ENCODE measurements around the gene RAB27B.

The RAB27B gene

GRCh38 chr18:54899500-54899899 is 71.2 kb downstream of the RAB27B start:
- TF ChIP-seq POLR2AphosphoS5 (IDR thresholded peaks at IDR 0.05; ENCODE audit: borderline replicate concordance, low read depth, low read length): no peak
- TF ChIP-seq EZH2 (IDR thresholded peaks at IDR 0.05): no peak
- no peak for TF ChIP-seq FOXP2 (optimal IDR thresholded peaks at IDR 0.05; ENCODE audit: control extremely low read depth, extremely low read length, insufficient read depth)
- Histone ChIP-seq H3K9me3 (ENCODE audit: low read depth, low read length) (no peaks in the 10 kb centered on the region), H3K36me3 (ENCODE audit: insufficient read depth, low read length) (no peaks in the 10 kb centered on the region), H3K9ac (ENCODE audit: insufficient read length) (no peak overlapping the region), H3K27ac (no peak overlapping the region), H3K4me3 (no peak overlapping the region)
- no peak for DNase-seq (ENCODE audit: low read depth, low spot score)

- DNase-seq (ENCODE audit: low read depth, low spot score): no peak
- H3K9ac ChIP-seq (ENCODE audit: insufficient read length): no peak overlapping the region
- H3K9me3 ChIP-seq (ENCODE audit: low read depth, low read length): no peaks in the 10 kb centered on the region
- H3K36me3 ChIP-seq (ENCODE audit: insufficient read depth, low read length): no peaks in the 10 kb centered on the region
- TF ChIP-seq POLR2AphosphoS5 (IDR thresholded peaks at IDR 0.05; ENCODE audit: borderline replicate concordance, low read depth, low read length): no peak
- TF ChIP-seq FOXP2 (optimal IDR thresholded peaks at IDR 0.05; ENCODE audit: control extremely low read depth, extremely low read length, insufficient read depth): no peak
- no peak for TF ChIP-seq EZH2 (IDR thresholded peaks at IDR 0.05)
- H3K27ac ChIP-seq: no peak overlapping the region
- H3K4me3 ChIP-seq: no peak overlapping the region
Measured at GRCh38 chr18:54900290-54900689, 72.0 kb downstream of the RAB27B start.

GRCh38 chr18:54904581-54904980 is 76.3 kb downstream of the RAB27B start:
- Histone ChIP-seq H3K4me3 (no peak overlapping the region), H3K9ac (ENCODE audit: insufficient read length) (no peak overlapping the region), H3K9me3 (ENCODE audit: low read depth, low read length) (no peaks in the 10 kb centered on the region), H3K36me3 (ENCODE audit: insufficient read depth, low read length) (no peaks in the 10 kb centered on the region), H3K27ac (no peak overlapping the region)
- DNase-seq (ENCODE audit: low read depth, low spot score): no peak
- TF ChIP-seq POLR2AphosphoS5 (IDR thresholded peaks at IDR 0.05; ENCODE audit: borderline replicate concordance, low read depth, low read length) (no peak), FOXP2 (optimal IDR thresholded peaks at IDR 0.05; ENCODE audit: control extremely low read depth, extremely low read length, insufficient read depth) (no peak)

- no peak for TF ChIP-seq EZH2 (IDR thresholded peaks at IDR 0.05)
- TF ChIP-seq FOXP2 (optimal IDR thresholded peaks at IDR 0.05; ENCODE audit: control extremely low read depth, extremely low read length, insufficient read depth): no peak
- no peak for TF ChIP-seq POLR2AphosphoS5 (IDR thresholded peaks at IDR 0.05; ENCODE audit: borderline replicate concordance, low read depth, low read length)
- H3K9me3 ChIP-seq (ENCODE audit: low read depth, low read length): no peaks in the 10 kb centered on the region
- no peak overlapping the region for H3K9ac ChIP-seq (ENCODE audit: insufficient read length)
- no peak overlapping the region for H3K27ac ChIP-seq
- no peak overlapping the region for H3K4me3 ChIP-seq
- DNase-seq (ENCODE audit: low read depth, low spot score): no peak
- H3K36me3 ChIP-seq (ENCODE audit: insufficient read depth, low read length): no peaks in the 10 kb centered on the region
Measured at GRCh38 chr18:54905629-54906028, 77.4 kb downstream of the RAB27B start.

- H3K9me3 ChIP-seq (ENCODE audit: low read depth, low read length): no peaks in the 10 kb centered on the region
- H3K9ac ChIP-seq (ENCODE audit: insufficient read length): no peak overlapping the region
- H3K4me3 ChIP-seq: no peak overlapping the region
- DNase-seq (ENCODE audit: low read depth, low spot score): no peak
- no peak for TF ChIP-seq FOXP2 (optimal IDR thresholded peaks at IDR 0.05; ENCODE audit: control extremely low read depth, extremely low read length, insufficient read depth)
- TF ChIP-seq POLR2AphosphoS5 (IDR thresholded peaks at IDR 0.05; ENCODE audit: borderline replicate concordance, low read depth, low read length): no peak
- no peak for TF ChIP-seq EZH2 (IDR thresholded peaks at IDR 0.05)
- no peak overlapping the region for H3K27ac ChIP-seq
- no peaks in the 10 kb centered on the region for H3K36me3 ChIP-seq (ENCODE audit: insufficient read depth, low read length)
Measured at GRCh38 chr18:54906331-54907185, 78.3 kb downstream of the RAB27B start.

- no peak overlapping the region for H3K27ac ChIP-seq
- no peak overlapping the region for H3K4me3 ChIP-seq
- no peaks in the 10 kb centered on the region for H3K9me3 ChIP-seq (ENCODE audit: low read depth, low read length)
- no peak overlapping the region for H3K9ac ChIP-seq (ENCODE audit: insufficient read length)
- DNase-seq (ENCODE audit: low read depth, low spot score): no peak
- H3K36me3 ChIP-seq (ENCODE audit: insufficient read depth, low read length): no peaks in the 10 kb centered on the region
- TF ChIP-seq EZH2 (IDR thresholded peaks at IDR 0.05): no peak
- no peak for TF ChIP-seq POLR2AphosphoS5 (IDR thresholded peaks at IDR 0.05; ENCODE audit: borderline replicate concordance, low read depth, low read length)
- TF ChIP-seq FOXP2 (optimal IDR thresholded peaks at IDR 0.05; ENCODE audit: control extremely low read depth, extremely low read length, insufficient read depth): no peak
Measured at GRCh38 chr18:54909538-54909937, 81.3 kb downstream of the RAB27B start.

GRCh38 chr18:54910161-54910919 is 82.1 kb downstream of the RAB27B start:
- H3K36me3 ChIP-seq (ENCODE audit: insufficient read depth, low read length): no peaks in the 10 kb centered on the region
- no peak overlapping the region for H3K4me3 ChIP-seq
- no peak for DNase-seq (ENCODE audit: low read depth, low spot score)
- H3K9ac ChIP-seq (ENCODE audit: insufficient read length): no peak overlapping the region
- no peak overlapping the region for H3K27ac ChIP-seq
- TF ChIP-seq FOXP2 (optimal IDR thresholded peaks at IDR 0.05; ENCODE audit: control extremely low read depth, extremely low read length, insufficient read depth) (no peak), POLR2AphosphoS5 (IDR thresholded peaks at IDR 0.05; ENCODE audit: borderline replicate concordance, low read depth, low read length) (no peak)
- no peaks in the 10 kb centered on the region for H3K9me3 ChIP-seq (ENCODE audit: low read depth, low read length)

GRCh38 chr18:54911551-54911950 is 83.3 kb downstream of the RAB27B start:
- Histone ChIP-seq H3K4me3 (no peak overlapping the region), H3K27ac (no peak overlapping the region), H3K9me3 (ENCODE audit: low read depth, low read length) (no peaks in the 10 kb centered on the region), H3K36me3 (ENCODE audit: insufficient read depth, low read length) (no peaks in the 10 kb centered on the region), H3K9ac (ENCODE audit: insufficient read length) (no peak overlapping the region)
- no peak for TF ChIP-seq FOXP2 (optimal IDR thresholded peaks at IDR 0.05; ENCODE audit: control extremely low read depth, extremely low read length, insufficient read depth)
- no peak for TF ChIP-seq POLR2AphosphoS5 (IDR thresholded peaks at IDR 0.05; ENCODE audit: borderline replicate concordance, low read depth, low read length)
- TF ChIP-seq EZH2 (IDR thresholded peaks at IDR 0.05): no peak
- no peak for DNase-seq (ENCODE audit: low read depth, low spot score)
